GM12878 (cell line): ENCODE measurements around the gene XDH. TPM values are rescaled to one million over a fixed set of nuclear protein-coding genes. Genes with fewer than 3 reads are reported as not detected.

ENCODE experiments used
- ATAC-seq: fragments of 200-7000 bp; cut with Tn5 transposase; 3 replicates; pipeline ENCODE4 v1.9.1; 2020; ENCODE audit warnings: mild to moderate bottlenecking, moderate library complexity
- BruUV-seq: library from RNA; stranded (reverse); fragments of 400-500 nt; replicated peaks from 2 replicates; lab custom pipeline; 2021; lab: Mats Ljungman, UMichigan
- CTCF ChIA-PET: fragments of 300-600 bp; sonication (Branson Sonifier 250); formaldehyde crosslinking; extraction: SDS; loops from one replicate; lab custom pipeline; 2021; ENCODE audit warnings: inconsistent platforms; lab: Yijun Ruan, JAX
- POLR2A ChIA-PET: fragments of 350-600 bp; formaldehyde crosslinking; extraction: SDS; loops from one replicate; lab custom pipeline; 2021; ENCODE audit warnings: inconsistent platforms; lab: Charles Lee
- RAD21 ChIA-PET: fragments of 300-600 bp; sonication (Branson Sonifier 250); formaldehyde crosslinking; loops from one replicate; lab custom pipeline; 2023; ENCODE audit warnings: antibody characterized with exemption; ENCODE audit not compliant: unreplicated experiment; lab: Charles Lee
- SMC1A ChIA-PET: fragments of 300-600 bp; sonication (Branson Sonifier 250); formaldehyde crosslinking; loops from one replicate; lab custom pipeline; 2023; ENCODE audit not compliant: unreplicated experiment, uncharacterized antibody; lab: Charles Lee
- DNase-seq: peaks from one replicate; pipeline ENCODE4 v3.0.0-alpha.2; 2011; ENCODE audit warnings: low read depth, low spot score
- FAIRE-seq: peaks from 3 replicates; lab custom pipeline; 2011; peaks lifted over from hg19 to GRCh38; lab: Jason Lieb, UNC
- H2AFZ ChIP-seq: 2 replicates; pipeline ENCODE4 v1.6.0; 2011; ENCODE audit warnings: low read depth, low read length, control low read depth; ENCODE audit not compliant: control insufficient read depth
- H3K27ac ChIP-seq: 2 replicates; pipeline ENCODE4 v1.5.1; 2011; ENCODE audit warnings: control low read depth; ENCODE audit not compliant: control insufficient read depth, insufficient read depth
- H3K27me3 ChIP-seq, 2 experiments: replicated peaks in 1 of 2; 2 replicates each; pipeline versions ENCODE4 v1.6.0 to v1.6.1; 2011; ENCODE audit warnings: low read length in 1 of 2; ENCODE audit not compliant: control insufficient read depth in 2 of 2, insufficient read depth in 2 of 2
- H3K36me3 ChIP-seq, 2 experiments: 2 replicates each; pipeline ENCODE4 v1.5.1; 2011; ENCODE audit warnings: low read length in 1 of 2; ENCODE audit not compliant: control insufficient read depth in 2 of 2, insufficient read depth in 2 of 2
- H3K4me1 ChIP-seq: 2 replicates; pipeline ENCODE4 v1.6.1; 2011; ENCODE audit warnings: mild to moderate bottlenecking, low read length, moderate library complexity, mixed read lengths; ENCODE audit not compliant: control insufficient read depth, insufficient read depth
- H3K4me2 ChIP-seq: 2 replicates; pipeline ENCODE4 v1.6.0; 2011; ENCODE audit warnings: control low read depth; ENCODE audit not compliant: control insufficient read depth, insufficient read depth
- H3K4me3 ChIP-seq: fragments of 200-600 bp; sonication (generic); 2 replicates; pipeline ENCODE4 v1.5.1; 2016
- H3K79me2 ChIP-seq: 2 replicates; pipeline ENCODE4 v1.6.0; 2011; ENCODE audit warnings: low read length; ENCODE audit not compliant: control insufficient read depth, insufficient read depth
- H3K9ac ChIP-seq: 2 replicates; pipeline ENCODE4 v1.8.0; 2011; ENCODE audit warnings: low read length, control low read depth, mixed read lengths; ENCODE audit not compliant: control insufficient read depth, insufficient read depth
- H3K9me3 ChIP-seq: replicated peaks from 3 replicates; pipeline ENCODE4 v1.5.1; 2011; ENCODE audit warnings: mild to moderate bottlenecking, low read length; ENCODE audit not compliant: control insufficient read depth, insufficient read depth
- H4K20me1 ChIP-seq: 2 replicates; pipeline ENCODE4 v1.6.0; 2011; ENCODE audit not compliant: control insufficient read depth, insufficient read depth
- BCL3 ChIP-seq: IDR thresholded peaks from 2 replicates; pipeline ENCODE4 v1.6.1; 2011; ENCODE audit warnings: borderline replicate concordance, low read depth, mild to moderate bottlenecking, moderate library complexity, low read length; ENCODE audit not compliant: insufficient read depth, poor library complexity, severe bottlenecking
- BRCA1 ChIP-seq: IDR thresholded peaks from 2 replicates; pipeline ENCODE4 v1.6.1; 2011; ENCODE audit warnings: low read depth, low read length, improper control_type of control experiment
- CHD2 ChIP-seq: IDR thresholded peaks from 2 replicates; pipeline ENCODE4 v1.6.1; 2011; ENCODE audit warnings: low read depth, low read length, improper control_type of control experiment, borderline replicate concordance
- PRDM15 ChIP-seq: fragments of 450-650 bp; formaldehyde crosslinking; IDR thresholded peaks from 2 replicates; pipeline ENCODE4 v1.4.0; 2020; ENCODE audit warnings: mild to moderate bottlenecking, moderate library complexity
- RELA ChIP-seq: fragments of 450-650 bp; IDR thresholded peaks from 2 replicates; pipeline ENCODE4 v1.8.0; 2014; ENCODE audit warnings: borderline replicate concordance; ENCODE audit not compliant: partially characterized antibody
- SUPT20H ChIP-seq: IDR thresholded peaks from 2 replicates; pipeline ENCODE4 v1.6.1; 2011; ENCODE audit warnings: low read depth, mild to moderate bottlenecking, low read length, moderate library complexity, borderline replicate concordance; ENCODE audit not compliant: control insufficient read depth
- ZNF384 ChIP-seq: IDR thresholded peaks from 2 replicates; pipeline ENCODE4 v1.6.1; 2012; ENCODE audit warnings: low read depth, mild to moderate bottlenecking, low read length, improper control_type of control experiment, borderline replicate concordance
- WGBS: methylation state at CpG from one replicate; pipeline ENCODE4 v1.1.6; 2016; ENCODE audit warnings: low lambda C conversion rate; ENCODE audit not compliant: insufficient replicate concordance, insufficient coverage; ENCODE audit errors: missing lambda C conversion rate; 5-methylcytosine and 5-hydroxymethylcytosine counted together
- in situ Hi-C: fragments of 300-500 bp; cut with MboI; formaldehyde crosslinking; loops from 9 replicates; pipeline ENCODE4 v1.14.3; 2018; ENCODE audit warnings: mixed read lengths
- intact Hi-C: fragments of 100-400 bp; cut with micrococcal nuclease; formaldehyde crosslinking; loops from one replicate; pipeline ENCODE4 v1.14.2; 2022; ENCODE audit not compliant: unreplicated experiment
- polyA plus RNA-seq, 11 experiments: library from polyadenylated mRNA; depleted of rRNA in 4 of 11; unstranded in 6 of 11; stranded (reverse) in 5 of 11; fragments of >200 nt; fragmentation: Nextera tagmentation in 4 of 11; fragmentation: Illumina TruSeq in 1 of 11; extraction: Ambion mirVana in 4 of 11; extraction: Trizol in 1 of 11; gene quantifications; 1 replicate in 1 of 11; 2 replicates in 10 of 11; pipeline versions ENCODE4 v1.2.1 to v1.2.3, GENCODE V29; 2011 to 2016; ENCODE audit warnings: inconsistent platforms in 2 of 11, missing spikeins in 2 of 11, low read depth in 1 of 11
- total RNA-seq, 4 experiments: library from RNA; depleted of rRNA in 3 of 4; stranded (reverse); fragments of >200 nt in 3 of 4; fragmentation: Illumina TruSeq in 1 of 4; extraction: Trizol in 1 of 4; gene quantifications; 2 replicates each; pipeline versions ENCODE4 v1.2.1 to v1.2.3, GENCODE V29; 2013 to 2021

XDH gene
- total and polyA plus RNA-seq, 10 of the 15 experiments (the other 5 are each of a cell fraction or from before 2014, with no cell fraction given) = 0.01 TPM; not detected in 9

- ChIA-PET SMC1A (no interaction called here), CTCF (interaction anchor here (0.7 kb wide), 1 partner anchor 13 kb away, joined by 3 read pairs; no protein-coding TSS in a partner anchor), RAD21 (interaction anchor here (0.6 kb wide), 1 partner anchor 114 kb away, joined by 3 read pairs; no protein-coding TSS in a partner anchor), POLR2A (no interaction called here)
- FAIRE-seq (no peak), DNase-seq (no peak), ATAC-seq (no peak)
- no peak overlapping the region for H3K9ac ChIP-seq
- intact Hi-C loops (no loop called here), in situ Hi-C loops (no loop called here)
- no peak overlapping the region for H3K27ac ChIP-seq
- H3K36me3 ChIP-seq = no peaks in the 10 kb centered on the region
- H3K9me3 ChIP-seq = no peaks in the 10 kb centered on the region
- H2AFZ ChIP-seq = no peak overlapping the region
- WGBS = 14% methylated on average over 3 of the region's 3 CpGs
- H3K4me1 ChIP-seq = no peaks in the 10 kb centered on the region
- H4K20me1 ChIP-seq = no peaks in the 10 kb centered on the region
- H3K79me2 ChIP-seq = no peaks in the 10 kb centered on the region
- BruUV-seq = no TSS peak
- H3K27me3 ChIP-seq = peaks cover 0 to 3% of the 10 kb centered on the region in 2 experiments; a peak in 2 of 4 replicates
- no peak overlapping the region for H3K4me3 ChIP-seq
- no peak for TF ChIP-seq PRDM15 (CRISPR knock-in tag)
- H3K4me2 ChIP-seq = no peak overlapping the region
These were observed 36.2 kb downstream of the XDH start for GRCh38 chr2:31378389-31378788.

GRCh38 chr2:31373127-31373526 is 41.4 kb downstream of the XDH start:
- ChIA-PET SMC1A (no interaction called here), RAD21 (no interaction called here), POLR2A (no interaction called here), CTCF (no interaction called here)
- Histone ChIP-seq H3K4me1 (no peaks in the 10 kb centered on the region), H3K27me3 (peaks cover 0 to 3% of the 10 kb centered on the region in 2 experiments; a peak in 2 of 4 replicates), H3K9ac (no peak overlapping the region), H3K36me3 (no peaks in the 10 kb centered on the region), H3K79me2 (no peaks in the 10 kb centered on the region), H2AFZ (no peak overlapping the region), H3K9me3 (no peaks in the 10 kb centered on the region), H3K4me3 (no peak overlapping the region), H3K27ac (no peak overlapping the region), H4K20me1 (no peaks in the 10 kb centered on the region), H3K4me2 (no peak overlapping the region)
- ATAC-seq = no peak
- 0% methylated on average over 2 of the region's 2 CpGs for WGBS
- in situ Hi-C loops = no loop called here
- no TSS peak for BruUV-seq
- DNase-seq = no peak
- intact Hi-C loops = no loop called here
- FAIRE-seq = no peak
- no peak for TF ChIP-seq BCL3
- no peak for TF ChIP-seq ZNF384
- no peak for TF ChIP-seq BRCA1
- TF ChIP-seq CHD2 = no peak
- no peak for TF ChIP-seq SUPT20H
- TF ChIP-seq RELA = no peak
